Peyer's patch (tissue), 4 donors: ENCODE measurements around the gene OASL. TPM values are rescaled to one million over a fixed set of nuclear protein-coding genes. Genes with fewer than 3 reads are reported as not detected.

ENCODE experiments used
- DNase-seq, 3 donors: peaks; one replicate each; pipeline ENCODE4 v3.0.0-alpha.2; 2017 to 2019
- H3K27ac ChIP-seq, 4 donors: fragments of 200-600 bp; sonication (generic); one replicate each; pipeline ENCODE4 v1.5.1; 2016 to 2019
- H3K27me3 ChIP-seq, 2 donors: fragments of 200-600 bp; sonication (generic); one replicate each; pipeline ENCODE4 v1.5.1; 2019
- H3K36me3 ChIP-seq, 3 donors: fragments of 200-600 bp; sonication (generic); one replicate each; pipeline ENCODE4 v1.5.1; 2016 to 2019
- H3K4me1 ChIP-seq, 4 donors: fragments of 200-600 bp; sonication (generic); one replicate each; pipeline ENCODE4 v1.5.1; 2016 to 2019
- H3K4me3 ChIP-seq, 4 donors: fragments of 200-600 bp; sonication (generic); 1 replicate in 3 of 4; 2 replicates in 1 of 4; pipeline ENCODE4 v1.5.1; 2016 to 2019; ENCODE audit warnings: mild to moderate bottlenecking in 1 of 4
- H3K9me3 ChIP-seq, 4 donors: fragments of 200-600 bp; sonication (generic); one replicate each; pipeline ENCODE4 v1.5.1; 2016 to 2019; ENCODE audit warnings: mild to moderate bottlenecking in 1 of 4
- POLR2A ChIP-seq, 2 donors: fragments of 450-650 bp; IDR thresholded peaks; one replicate each; pipeline ENCODE4 v1.5.1; 2017; ENCODE audit warnings: antibody characterized with exemption in 2 of 2, mild to moderate bottlenecking in 2 of 2, moderate library complexity in 2 of 2
- total RNA-seq, 4 donors: library from RNA; depleted of rRNA; stranded (reverse); fragments of >200 nt; gene quantifications; one replicate each; pipeline ENCODE4 v1.1.0, GENCODE V29; 2016
- TF ChIP-seq, protein P1 (sequence below), 6 experiments: fragments of 450-650 bp in 4 of 6; fragments of 200-600 bp in 2 of 6; sonication (generic) in 1 of 6; IDR thresholded peaks; one replicate each; pipeline ENCODE4 v1.5.1; 2017 to 2019; ENCODE audit warnings: antibody characterized with exemption in 6 of 6, mild to moderate bottlenecking in 3 of 6, moderate library complexity in 1 of 6

OASL gene
- total RNA-seq, 4 donors from 2014 or later = 0.66 to 1.2 (median 0.94) TPM; not detected in 1

- TF ChIP-seq POLR2A (IDR thresholded peaks at IDR 0.05) = no peak
- TF ChIP-seq, protein P1, sequence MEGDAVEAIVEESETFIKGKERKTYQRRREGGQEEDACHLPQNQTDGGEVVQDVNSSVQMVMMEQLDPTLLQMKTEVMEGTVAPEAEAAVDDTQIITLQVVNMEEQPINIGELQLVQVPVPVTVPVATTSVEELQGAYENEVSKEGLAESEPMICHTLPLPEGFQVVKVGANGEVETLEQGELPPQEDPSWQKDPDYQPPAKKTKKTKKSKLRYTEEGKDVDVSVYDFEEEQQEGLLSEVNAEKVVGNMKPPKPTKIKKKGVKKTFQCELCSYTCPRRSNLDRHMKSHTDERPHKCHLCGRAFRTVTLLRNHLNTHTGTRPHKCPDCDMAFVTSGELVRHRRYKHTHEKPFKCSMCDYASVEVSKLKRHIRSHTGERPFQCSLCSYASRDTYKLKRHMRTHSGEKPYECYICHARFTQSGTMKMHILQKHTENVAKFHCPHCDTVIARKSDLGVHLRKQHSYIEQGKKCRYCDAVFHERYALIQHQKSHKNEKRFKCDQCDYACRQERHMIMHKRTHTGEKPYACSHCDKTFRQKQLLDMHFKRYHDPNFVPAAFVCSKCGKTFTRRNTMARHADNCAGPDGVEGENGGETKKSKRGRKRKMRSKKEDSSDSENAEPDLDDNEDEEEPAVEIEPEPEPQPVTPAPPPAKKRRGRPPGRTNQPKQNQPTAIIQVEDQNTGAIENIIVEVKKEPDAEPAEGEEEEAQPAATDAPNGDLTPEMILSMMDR (IDR thresholded peaks at IDR 0.05) = no peak
These were observed 17.3 kb downstream of the OASL start for GRCh38 chr12:121021754-121022153.

GRCh38 chr12:121018860-121019617 lies 20.0 kb downstream of the OASL start:
- no peak for TF ChIP-seq POLR2A (IDR thresholded peaks at IDR 0.05)
- TF ChIP-seq, protein P1 (IDR thresholded peaks at IDR 0.05) = no peak
- Histone ChIP-seq H3K9me3 (no peaks in the 10 kb centered on the region), H3K36me3 (no peaks in the 10 kb centered on the region), H3K27me3 (no peaks in the 10 kb centered on the region), H3K4me1 (peaks cover 0 to 10% (median 2%) of the 10 kb centered on the region in 4 donors), H3K27ac (no peak overlapping the region), H3K4me3 (no peak overlapping the region)
- no peak for DNase-seq

More at GRCh38 chr12:121021754-121022153, 17.3 kb downstream of the OASL start:
- Histone ChIP-seq H3K4me1 (no peaks in the 10 kb centered on the region), H3K9me3 (no peaks in the 10 kb centered on the region), H3K27me3 (no peaks in the 10 kb centered on the region), H3K36me3 (no peaks in the 10 kb centered on the region), H3K4me3 (no peak overlapping the region), H3K27ac (no peak overlapping the region)
- no peak for DNase-seq

- no peak overlapping the region for H3K4me3 ChIP-seq
These were observed 21.0 kb downstream of the OASL start for GRCh38 chr12:121017966-121018491.

GRCh38 chr12:121015825-121016766 lies 22.9 kb downstream of the OASL start, which contains the start of gene C12orf43:
C12orf43 (minus strand) TSS chr12:121016487; CDS start chr12:121016474, 13 bp downstream.
- TF ChIP-seq, protein P1 (IDR thresholded peaks at IDR 0.05) = no peak
- TF ChIP-seq POLR2A (IDR thresholded peaks at IDR 0.05) = peak in 1 of 2 donors; percentile 29
- peak; percentile 89 to 97 (median 94) for DNase-seq
- H3K4me1 ChIP-seq = peaks cover 0 to 10% (median 2%) of the 10 kb centered on the region in 4 donors
- H3K27ac ChIP-seq = peak within 1 kb of the TSS; percentile 65 to 81 (median 72)
- H3K4me3 ChIP-seq = peak within 1 kb of the TSS; percentile 70 to 89 (median 82)
- no peaks in the 10 kb centered on the region for H3K9me3 ChIP-seq
- H3K27me3 ChIP-seq = no peaks in the 10 kb centered on the region
- peaks cover 0 to 6% (median 0%) of the 10 kb centered on the region in 3 donors for H3K36me3 ChIP-seq

More at GRCh38 chr12:121017966-121018491, 21.0 kb downstream of the OASL start:
- H3K9me3 ChIP-seq = no peaks in the 10 kb centered on the region
- H3K36me3 ChIP-seq = no peaks in the 10 kb centered on the region
- H3K4me1 ChIP-seq = peaks cover 0 to 10% (median 2%) of the 10 kb centered on the region in 4 donors
- TF ChIP-seq POLR2A (IDR thresholded peaks at IDR 0.05) = no peak
- TF ChIP-seq, protein P1 (IDR thresholded peaks at IDR 0.05) = no peak
- no peaks in the 10 kb centered on the region for H3K27me3 ChIP-seq
- no peak for DNase-seq
- no peak overlapping the region for H3K27ac ChIP-seq

GRCh38 chr12:121013715-121014114 lies 25.3 kb downstream of the OASL start:
- peaks cover 0 to 24% (median 0%) of the 10 kb centered on the region in 3 donors for H3K36me3 ChIP-seq
- H3K4me1 ChIP-seq = peaks cover 0 to 10% (median 2%) of the 10 kb centered on the region in 4 donors
- no peak overlapping the region for H3K27ac ChIP-seq
- H3K4me3 ChIP-seq = no peak overlapping the region
- DNase-seq = no peak
- no peaks in the 10 kb centered on the region for H3K9me3 ChIP-seq
- no peaks in the 10 kb centered on the region for H3K27me3 ChIP-seq
- TF ChIP-seq POLR2A (IDR thresholded peaks at IDR 0.05) = no peak
- TF ChIP-seq, protein P1 (IDR thresholded peaks at IDR 0.05) = peak in 1 of 6 experiments; percentile 8
